GM23338 (cell line): ENCODE measurements around the gene VRK1. TPM values are rescaled to one million over a fixed set of nuclear protein-coding genes. Genes with fewer than 3 reads are reported as not detected.

Experiments used
- ATAC-seq: fragments of 200-7000 bp; cut with Tn5 transposase; 3 replicates; pipeline ENCODE4 v1.9.1; 2020
- DNase-seq: peaks from one replicate; pipeline ENCODE4 v3.0.0-alpha.2; 2015; ENCODE audit warnings: low spot score
- H2AFZ ChIP-seq: fragments of 200-600 bp; sonication (generic); 2 replicates; pipeline ENCODE4 v1.8.0; 2016; ENCODE audit warnings: antibody characterized with exemption, mild to moderate bottlenecking, moderate library complexity
- H3F3A ChIP-seq: fragments of 200-600 bp; sonication (generic); replicated peaks from 2 replicates; pipeline ENCODE4 v1.8.0; 2017; ENCODE audit warnings: antibody characterized with exemption, mixed run types, low read depth
- H3K27ac ChIP-seq: fragments of 200-600 bp; sonication (generic); 2 replicates; pipeline ENCODE4 v1.6.1; 2016; ENCODE audit warnings: low read depth
- H3K27me3 ChIP-seq: fragments of 200-600 bp; sonication (generic); 2 replicates; pipeline ENCODE4 v1.8.0; 2016; ENCODE audit warnings: mild to moderate bottlenecking, mixed run types, moderate library complexity; ENCODE audit not compliant: insufficient read depth
- H3K36me3 ChIP-seq: fragments of 200-600 bp; sonication (generic); 2 replicates; pipeline ENCODE4 v1.8.0; 2016; ENCODE audit warnings: mild to moderate bottlenecking; ENCODE audit not compliant: insufficient read depth
- H3K4me1 ChIP-seq: fragments of 200-600 bp; sonication (generic); 2 replicates; pipeline ENCODE4 v1.8.0; 2016; ENCODE audit warnings: mild to moderate bottlenecking, moderate library complexity; ENCODE audit not compliant: insufficient read depth
- H3K4me2 ChIP-seq: fragments of 200-600 bp; sonication (generic); 2 replicates; pipeline ENCODE4 v1.7.1; 2017; ENCODE audit warnings: mixed run types
- H3K4me3 ChIP-seq: fragments of 200-600 bp; sonication (generic); 2 replicates; pipeline ENCODE4 v1.6.1; 2016; ENCODE audit warnings: mixed run types
- H3K79me2 ChIP-seq: fragments of 200-600 bp; sonication (generic); replicated peaks from 2 replicates; pipeline ENCODE4 v1.8.0; 2017; ENCODE audit warnings: mild to moderate bottlenecking; ENCODE audit not compliant: insufficient read depth
- H3K9me2 ChIP-seq: fragments of 200-600 bp; sonication (generic); 2 replicates; pipeline ENCODE4 v1.8.0; 2017; ENCODE audit not compliant: insufficient read depth
- H4K20me1 ChIP-seq: fragments of 200-600 bp; sonication (generic); replicated peaks from 2 replicates; pipeline ENCODE4 v1.8.0; 2017; ENCODE audit warnings: mild to moderate bottlenecking; ENCODE audit not compliant: insufficient read depth
- H3K27ac Mint-ChIP-seq: 2 replicates; pipeline ENCODE4 v1.8.0; 2020; ENCODE audit warnings: inconsistent platforms, mild to moderate bottlenecking, moderate library complexity, mixed read lengths
- H3K27me3 Mint-ChIP-seq: 3 replicates; pipeline ENCODE4 v1.8.0; 2022; ENCODE audit warnings: low read depth, mild to moderate bottlenecking, moderate library complexity, mixed read lengths, inconsistent platforms; ENCODE audit not compliant: insufficient read depth, poor library complexity
- H3K36me3 Mint-ChIP-seq: 3 replicates; pipeline ENCODE4 v1.8.0; 2021; ENCODE audit warnings: low read depth, mild to moderate bottlenecking, inconsistent platforms, moderate library complexity, mixed read lengths
- H3K4me1 Mint-ChIP-seq: 3 replicates; pipeline ENCODE4 v1.8.0; 2020; ENCODE audit warnings: mild to moderate bottlenecking, inconsistent platforms, mixed read lengths
- H3K4me3 Mint-ChIP-seq: 3 replicates; pipeline ENCODE4 v1.8.0; 2021; ENCODE audit warnings: moderate library complexity, mild to moderate bottlenecking, inconsistent platforms, mixed read lengths
- H3K9me3 Mint-ChIP-seq: 3 replicates; pipeline ENCODE4 v1.8.0; 2020; ENCODE audit warnings: moderate library complexity, mild to moderate bottlenecking, inconsistent platforms, mixed read lengths
- CREB1 ChIP-seq: fragments of 250-450 bp; sonication (Bioruptor Pico); IDR thresholded peaks from 2 replicates; pipeline ENCODE4 v1.5.0; 2020; ENCODE audit warnings: low read depth, mild to moderate bottlenecking, moderate library complexity
- EZH2 ChIP-seq: fragments of 200-600 bp; sonication (generic); IDR thresholded peaks from one replicate; pipeline ENCODE4 v1.8.0; 2017; ENCODE audit warnings: antibody characterized with exemption, mild to moderate bottlenecking, low read depth; ENCODE audit not compliant: unreplicated experiment
- EZH2phosphoT487 ChIP-seq: fragments of 200-600 bp; sonication (generic); IDR thresholded peaks from one replicate; pipeline ENCODE4 v1.8.1; 2018; ENCODE audit warnings: antibody characterized with exemption; ENCODE audit not compliant: unreplicated experiment
- JUNB ChIP-seq: IDR thresholded peaks from one replicate; pipeline ENCODE4 v1.6.1; 2016; ENCODE audit warnings: antibody characterized with exemption; ENCODE audit not compliant: unreplicated experiment
- NANOG ChIP-seq: IDR thresholded peaks from 2 replicates; pipeline ENCODE4 v1.6.1; 2016; ENCODE audit warnings: antibody characterized with exemption, borderline replicate concordance
- POLR2AphosphoS5 ChIP-seq: IDR thresholded peaks from 2 replicates; pipeline ENCODE4 v1.6.1; 2016; ENCODE audit warnings: antibody characterized with exemption, low read depth
- STAT1 ChIP-seq: IDR thresholded peaks from one replicate; pipeline ENCODE4 v1.6.1; 2016; ENCODE audit warnings: antibody characterized with exemption; ENCODE audit not compliant: unreplicated experiment
- ZNF114 ChIP-seq: fragments of 250-450 bp; sonication (Bioruptor Pico); IDR thresholded peaks from 2 replicates; pipeline ENCODE4 v1.5.0; 2020; ENCODE audit warnings: mild to moderate bottlenecking, moderate library complexity
- ZNF331 ChIP-seq: fragments of 250-450 bp; sonication (Bioruptor Pico); IDR thresholded peaks from 2 replicates; pipeline ENCODE4 v1.5.0; 2020; ENCODE audit warnings: low read depth, mild to moderate bottlenecking, moderate library complexity
- polyA plus RNA-seq: library from polyadenylated mRNA; unstranded; fragments of >200 nt; fragmentation: Nextera tagmentation; extraction: Ambion mirVana; gene quantifications from 2 replicates; pipeline ENCODE4 v1.2.1, GENCODE V29; 2016
- total RNA-seq: library from RNA; depleted of rRNA; stranded (reverse); fragments of >200 nt; shearing (Covaris generic); gene quantifications from 2 replicates; pipeline ENCODE4 v1.2.3, GENCODE V29; 2014
- TF ChIP-seq, protein P1 (sequence below): IDR thresholded peaks from 2 replicates; pipeline ENCODE4 v1.6.1; 2016; ENCODE audit warnings: antibody characterized with exemption
- TF ChIP-seq, protein P2 (sequence below): IDR thresholded peaks from one replicate; pipeline ENCODE4 v1.6.1; 2018; ENCODE audit warnings: antibody characterized with exemption; ENCODE audit not compliant: unreplicated experiment
- TF ChIP-seq, protein P3 (sequence below): fragments of 250-450 bp; sonication (Bioruptor Pico); IDR thresholded peaks from 2 replicates; pipeline ENCODE4 v1.5.0; 2020; ENCODE audit warnings: mild to moderate bottlenecking, moderate library complexity
- TF ChIP-seq, protein P4 (sequence below), 2 experiments: fragments of 200-600 bp in 1 of 2; sonication (generic) in 1 of 2; conservative IDR thresholded peaks; 2 replicates each; pipeline versions ENCODE4 v1.5.1 to v1.6.1; 2016 to 2017; ENCODE audit warnings: antibody characterized with exemption in 2 of 2, low read depth in 2 of 2, mild to moderate bottlenecking in 2 of 2, moderate library complexity in 1 of 2

Gene VRK1
- total and polyA plus RNA-seq, 2 experiments from 2014 or later = 83.8 to 119 TPM

DNA sequence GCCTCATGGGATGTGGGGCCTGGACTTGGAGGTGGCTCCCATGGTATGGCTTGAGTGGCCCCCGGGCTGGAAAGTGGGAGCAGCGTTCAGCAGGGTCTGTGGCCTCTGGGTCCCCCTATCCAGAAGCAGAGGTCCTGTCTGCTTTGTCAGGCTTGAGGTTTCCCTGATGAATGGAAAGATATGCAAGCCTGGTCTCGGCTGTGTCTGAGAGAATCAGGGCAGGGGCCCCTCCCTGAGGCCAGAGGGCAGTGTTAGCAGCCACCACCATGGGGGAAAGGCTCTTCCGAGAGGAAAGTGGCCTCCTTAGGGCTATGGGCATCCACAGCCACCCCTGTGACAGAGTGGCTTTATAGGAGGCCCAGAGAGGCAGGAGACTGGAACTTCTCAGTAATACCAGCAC is 128.2 kb downstream of the VRK1 start:
- ATAC-seq (peak; percentile 70), DNase-seq (no peak)
- Mint-ChIP-seq H3K36me3 (peaks cover 27% of the 10 kb centered on the region), H3K27ac (no peak overlapping the region), H3K9me3 (peaks cover 25% of the 10 kb centered on the region), H3K27me3 (peaks cover 6% of the 10 kb centered on the region), H3K4me3 (no peak overlapping the region), H3K4me1 (peaks cover 5% of the 10 kb centered on the region; the same call in 2 of the 3 replicates)
- no peak overlapping the region for H2AFZ ChIP-seq
- no peaks in the 10 kb centered on the region for H3K9me2 ChIP-seq
- H3K4me2 ChIP-seq = no peak overlapping the region
- H3K4me3 ChIP-seq = no peak overlapping the region
- H4K20me1 ChIP-seq = no peaks in the 10 kb centered on the region
- TF ChIP-seq NANOG (no peak), JUNB (no peak), ZNF331 (CRISPR knock-in tag) (no peak), EZH2phosphoT487 (no peak), POLR2AphosphoS5 (no peak), ZNF114 (CRISPR knock-in tag) (no peak), CREB1 (CRISPR knock-in tag) (no peak), EZH2 (no peak), STAT1 (no peak)
- TF ChIP-seq, protein P1, sequence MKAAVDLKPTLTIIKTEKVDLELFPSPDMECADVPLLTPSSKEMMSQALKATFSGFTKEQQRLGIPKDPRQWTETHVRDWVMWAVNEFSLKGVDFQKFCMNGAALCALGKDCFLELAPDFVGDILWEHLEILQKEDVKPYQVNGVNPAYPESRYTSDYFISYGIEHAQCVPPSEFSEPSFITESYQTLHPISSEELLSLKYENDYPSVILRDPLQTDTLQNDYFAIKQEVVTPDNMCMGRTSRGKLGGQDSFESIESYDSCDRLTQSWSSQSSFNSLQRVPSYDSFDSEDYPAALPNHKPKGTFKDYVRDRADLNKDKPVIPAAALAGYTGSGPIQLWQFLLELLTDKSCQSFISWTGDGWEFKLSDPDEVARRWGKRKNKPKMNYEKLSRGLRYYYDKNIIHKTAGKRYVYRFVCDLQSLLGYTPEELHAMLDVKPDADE = no peak
- TF ChIP-seq, protein P2, sequence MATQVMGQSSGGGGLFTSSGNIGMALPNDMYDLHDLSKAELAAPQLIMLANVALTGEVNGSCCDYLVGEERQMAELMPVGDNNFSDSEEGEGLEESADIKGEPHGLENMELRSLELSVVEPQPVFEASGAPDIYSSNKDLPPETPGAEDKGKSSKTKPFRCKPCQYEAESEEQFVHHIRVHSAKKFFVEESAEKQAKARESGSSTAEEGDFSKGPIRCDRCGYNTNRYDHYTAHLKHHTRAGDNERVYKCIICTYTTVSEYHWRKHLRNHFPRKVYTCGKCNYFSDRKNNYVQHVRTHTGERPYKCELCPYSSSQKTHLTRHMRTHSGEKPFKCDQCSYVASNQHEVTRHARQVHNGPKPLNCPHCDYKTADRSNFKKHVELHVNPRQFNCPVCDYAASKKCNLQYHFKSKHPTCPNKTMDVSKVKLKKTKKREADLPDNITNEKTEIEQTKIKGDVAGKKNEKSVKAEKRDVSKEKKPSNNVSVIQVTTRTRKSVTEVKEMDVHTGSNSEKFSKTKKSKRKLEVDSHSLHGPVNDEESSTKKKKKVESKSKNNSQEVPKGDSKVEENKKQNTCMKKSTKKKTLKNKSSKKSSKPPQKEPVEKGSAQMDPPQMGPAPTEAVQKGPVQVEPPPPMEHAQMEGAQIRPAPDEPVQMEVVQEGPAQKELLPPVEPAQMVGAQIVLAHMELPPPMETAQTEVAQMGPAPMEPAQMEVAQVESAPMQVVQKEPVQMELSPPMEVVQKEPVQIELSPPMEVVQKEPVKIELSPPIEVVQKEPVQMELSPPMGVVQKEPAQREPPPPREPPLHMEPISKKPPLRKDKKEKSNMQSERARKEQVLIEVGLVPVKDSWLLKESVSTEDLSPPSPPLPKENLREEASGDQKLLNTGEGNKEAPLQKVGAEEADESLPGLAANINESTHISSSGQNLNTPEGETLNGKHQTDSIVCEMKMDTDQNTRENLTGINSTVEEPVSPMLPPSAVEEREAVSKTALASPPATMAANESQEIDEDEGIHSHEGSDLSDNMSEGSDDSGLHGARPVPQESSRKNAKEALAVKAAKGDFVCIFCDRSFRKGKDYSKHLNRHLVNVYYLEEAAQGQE = no peak
- TF ChIP-seq, protein P3, sequence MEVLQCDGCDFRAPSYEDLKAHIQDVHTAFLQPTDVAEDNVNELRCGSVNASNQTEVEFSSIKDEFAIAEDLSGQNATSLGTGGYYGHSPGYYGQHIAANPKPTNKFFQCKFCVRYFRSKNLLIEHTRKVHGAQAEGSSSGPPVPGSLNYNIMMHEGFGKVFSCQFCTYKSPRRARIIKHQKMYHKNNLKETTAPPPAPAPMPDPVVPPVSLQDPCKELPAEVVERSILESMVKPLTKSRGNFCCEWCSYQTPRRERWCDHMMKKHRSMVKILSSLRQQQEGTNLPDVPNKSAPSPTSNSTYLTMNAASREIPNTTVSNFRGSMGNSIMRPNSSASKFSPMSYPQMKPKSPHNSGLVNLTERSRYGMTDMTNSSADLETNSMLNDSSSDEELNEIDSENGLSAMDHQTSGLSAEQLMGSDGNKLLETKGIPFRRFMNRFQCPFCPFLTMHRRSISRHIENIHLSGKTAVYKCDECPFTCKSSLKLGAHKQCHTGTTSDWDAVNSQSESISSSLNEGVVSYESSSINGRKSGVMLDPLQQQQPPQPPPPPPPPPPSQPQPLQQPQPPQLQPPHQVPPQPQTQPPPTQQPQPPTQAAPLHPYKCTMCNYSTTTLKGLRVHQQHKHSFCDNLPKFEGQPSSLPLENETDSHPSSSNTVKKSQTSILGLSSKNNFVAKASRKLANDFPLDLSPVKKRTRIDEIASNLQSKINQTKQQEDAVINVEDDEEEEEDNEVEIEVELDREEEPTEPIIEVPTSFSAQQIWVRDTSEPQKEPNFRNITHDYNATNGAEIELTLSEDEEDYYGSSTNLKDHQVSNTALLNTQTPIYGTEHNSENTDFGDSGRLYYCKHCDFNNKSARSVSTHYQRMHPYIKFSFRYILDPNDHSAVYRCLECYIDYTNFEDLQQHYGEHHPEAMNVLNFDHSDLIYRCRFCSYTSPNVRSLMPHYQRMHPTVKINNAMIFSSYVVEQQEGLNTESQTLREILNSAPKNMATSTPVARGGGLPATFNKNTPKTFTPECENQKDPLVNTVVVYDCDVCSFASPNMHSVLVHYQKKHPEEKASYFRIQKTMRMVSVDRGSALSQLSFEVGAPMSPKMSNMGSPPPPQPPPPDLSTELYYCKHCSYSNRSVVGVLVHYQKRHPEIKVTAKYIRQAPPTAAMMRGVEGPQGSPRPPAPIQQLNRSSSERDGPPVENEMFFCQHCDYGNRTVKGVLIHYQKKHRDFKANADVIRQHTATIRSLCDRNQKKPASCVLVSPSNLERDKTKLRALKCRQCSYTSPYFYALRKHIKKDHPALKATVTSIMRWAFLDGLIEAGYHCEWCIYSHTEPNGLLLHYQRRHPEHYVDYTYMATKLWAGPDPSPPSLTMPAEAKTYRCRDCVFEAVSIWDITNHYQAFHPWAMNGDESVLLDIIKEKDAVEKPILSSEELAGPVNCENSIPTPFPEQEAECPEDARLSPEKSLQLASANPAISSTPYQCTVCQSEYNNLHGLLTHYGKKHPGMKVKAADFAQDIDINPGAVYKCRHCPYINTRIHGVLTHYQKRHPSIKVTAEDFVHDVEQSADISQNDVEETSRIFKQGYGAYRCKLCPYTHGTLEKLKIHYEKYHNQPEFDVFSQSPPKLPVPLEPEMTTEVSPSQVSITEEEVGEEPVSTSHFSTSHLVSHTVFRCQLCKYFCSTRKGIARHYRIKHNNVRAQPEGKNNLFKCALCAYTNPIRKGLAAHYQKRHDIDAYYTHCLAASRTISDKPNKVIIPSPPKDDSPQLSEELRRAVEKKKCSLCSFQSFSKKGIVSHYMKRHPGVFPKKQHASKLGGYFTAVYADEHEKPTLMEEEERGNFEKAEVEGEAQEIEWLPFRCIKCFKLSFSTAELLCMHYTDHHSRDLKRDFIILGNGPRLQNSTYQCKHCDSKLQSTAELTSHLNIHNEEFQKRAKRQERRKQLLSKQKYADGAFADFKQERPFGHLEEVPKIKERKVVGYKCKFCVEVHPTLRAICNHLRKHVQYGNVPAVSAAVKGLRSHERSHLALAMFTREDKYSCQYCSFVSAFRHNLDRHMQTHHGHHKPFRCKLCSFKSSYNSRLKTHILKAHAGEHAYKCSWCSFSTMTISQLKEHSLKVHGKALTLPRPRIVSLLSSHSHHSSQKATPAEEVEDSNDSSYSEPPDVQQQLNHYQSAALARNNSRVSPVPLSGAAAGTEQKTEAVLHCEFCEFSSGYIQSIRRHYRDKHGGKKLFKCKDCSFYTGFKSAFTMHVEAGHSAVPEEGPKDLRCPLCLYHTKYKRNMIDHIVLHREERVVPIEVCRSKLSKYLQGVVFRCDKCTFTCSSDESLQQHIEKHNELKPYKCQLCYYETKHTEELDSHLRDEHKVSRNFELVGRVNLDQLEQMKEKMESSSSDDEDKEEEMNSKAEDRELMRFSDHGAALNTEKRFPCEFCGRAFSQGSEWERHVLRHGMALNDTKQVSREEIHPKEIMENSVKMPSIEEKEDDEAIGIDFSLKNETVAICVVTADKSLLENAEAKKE (CRISPR knock-in tag) = no peak
- TF ChIP-seq, protein P4, sequence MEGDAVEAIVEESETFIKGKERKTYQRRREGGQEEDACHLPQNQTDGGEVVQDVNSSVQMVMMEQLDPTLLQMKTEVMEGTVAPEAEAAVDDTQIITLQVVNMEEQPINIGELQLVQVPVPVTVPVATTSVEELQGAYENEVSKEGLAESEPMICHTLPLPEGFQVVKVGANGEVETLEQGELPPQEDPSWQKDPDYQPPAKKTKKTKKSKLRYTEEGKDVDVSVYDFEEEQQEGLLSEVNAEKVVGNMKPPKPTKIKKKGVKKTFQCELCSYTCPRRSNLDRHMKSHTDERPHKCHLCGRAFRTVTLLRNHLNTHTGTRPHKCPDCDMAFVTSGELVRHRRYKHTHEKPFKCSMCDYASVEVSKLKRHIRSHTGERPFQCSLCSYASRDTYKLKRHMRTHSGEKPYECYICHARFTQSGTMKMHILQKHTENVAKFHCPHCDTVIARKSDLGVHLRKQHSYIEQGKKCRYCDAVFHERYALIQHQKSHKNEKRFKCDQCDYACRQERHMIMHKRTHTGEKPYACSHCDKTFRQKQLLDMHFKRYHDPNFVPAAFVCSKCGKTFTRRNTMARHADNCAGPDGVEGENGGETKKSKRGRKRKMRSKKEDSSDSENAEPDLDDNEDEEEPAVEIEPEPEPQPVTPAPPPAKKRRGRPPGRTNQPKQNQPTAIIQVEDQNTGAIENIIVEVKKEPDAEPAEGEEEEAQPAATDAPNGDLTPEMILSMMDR (conservative IDR thresholded peaks at IDR 0.05; ENCODE audit: low read depth in 2 of 2) = no peak
- H3K36me3 ChIP-seq = no peaks in the 10 kb centered on the region
- H3K27me3 ChIP-seq = no peaks in the 10 kb centered on the region
- H3K79me2 ChIP-seq = no peaks in the 10 kb centered on the region
- H3K4me1 ChIP-seq = peaks cover 5% of the 10 kb centered on the region; the same call in 1 of the 2 replicates
- H3K27ac ChIP-seq = no peak overlapping the region
- no peaks in the 10 kb centered on the region for H3F3A ChIP-seq
